Mesothelial cell of epicardium (in vitro differentiated cells): ENCODE data around the gene HMGN2. TPM values are rescaled to one million over a fixed set of nuclear protein-coding genes. Genes with fewer than 3 reads are reported as not detected.

ENCODE experiments used
- DNase-seq, 2 experiments: peaks; one replicate each; pipeline ENCODE4 v3.0.0; 2021; ENCODE audit warnings: low spot score in 2 of 2; ENCODE audit not compliant: unreplicated experiment in 2 of 2
- H3K27ac Mint-ChIP-seq: 2 replicates; pipeline ENCODE4 v1.8.0; 2021; ENCODE audit warnings: mixed read lengths
- H3K27me3 Mint-ChIP-seq: 2 replicates; pipeline ENCODE4 v1.8.0; 2021; ENCODE audit warnings: low read depth, mixed read lengths
- H3K36me3 Mint-ChIP-seq: 2 replicates; pipeline ENCODE4 v1.8.0; 2021; ENCODE audit warnings: mixed read lengths
- H3K4me1 Mint-ChIP-seq: 2 replicates; pipeline ENCODE4 v1.8.0; 2021; ENCODE audit warnings: mixed read lengths
- H3K4me3 Mint-ChIP-seq: 2 replicates; pipeline ENCODE4 v1.8.0; 2021; ENCODE audit warnings: mild to moderate bottlenecking, moderate library complexity, mixed read lengths
- H3K9me3 Mint-ChIP-seq: 2 replicates; pipeline ENCODE4 v1.8.0; 2021; ENCODE audit warnings: mixed read lengths
- total RNA-seq: library from RNA; stranded (reverse); gene quantifications from 3 replicates; pipeline ENCODE4 v1.2.1, GENCODE V29; 2021
- TF ChIP-seq, protein P1 (sequence below): fragments of 200-600 bp; sonication (generic); IDR thresholded peaks from one replicate; pipeline ENCODE4 v1.5.0; 2021; ENCODE audit warnings: antibody characterized with exemption; ENCODE audit not compliant: unreplicated experiment

Gene HMGN2
- total RNA-seq, 1 donor from 2014 or later = 481 TPM

DNA sequence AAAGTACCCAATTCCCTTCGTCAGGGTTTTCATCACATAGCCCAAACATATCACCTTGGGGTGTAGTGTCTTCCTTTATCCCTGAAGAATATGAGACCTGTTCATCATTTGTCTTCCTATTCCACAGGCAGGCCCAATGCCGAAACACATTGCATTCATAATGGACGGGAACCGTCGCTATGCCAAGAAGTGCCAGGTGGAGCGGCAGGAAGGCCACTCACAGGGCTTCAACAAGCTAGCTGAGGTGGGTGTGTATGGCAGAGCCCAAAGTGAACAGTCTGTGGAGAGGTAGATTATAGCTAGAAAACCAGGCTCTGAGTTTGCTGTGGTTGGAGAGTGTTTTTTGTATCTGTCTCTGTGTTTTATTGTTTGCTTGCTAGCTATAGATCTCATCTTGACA, 34.2 kb upstream of the HMGN2 start:
- no peak for DNase-seq
- Mint-ChIP-seq H3K27me3 (no peaks in the 10 kb centered on the region), H3K4me1 (peaks cover 3% of the 10 kb centered on the region), H3K27ac (no peak overlapping the region), H3K36me3 (peaks cover 30% of the 10 kb centered on the region), H3K4me3 (no peak overlapping the region), H3K9me3 (no peaks in the 10 kb centered on the region)
- TF ChIP-seq, protein P1, sequence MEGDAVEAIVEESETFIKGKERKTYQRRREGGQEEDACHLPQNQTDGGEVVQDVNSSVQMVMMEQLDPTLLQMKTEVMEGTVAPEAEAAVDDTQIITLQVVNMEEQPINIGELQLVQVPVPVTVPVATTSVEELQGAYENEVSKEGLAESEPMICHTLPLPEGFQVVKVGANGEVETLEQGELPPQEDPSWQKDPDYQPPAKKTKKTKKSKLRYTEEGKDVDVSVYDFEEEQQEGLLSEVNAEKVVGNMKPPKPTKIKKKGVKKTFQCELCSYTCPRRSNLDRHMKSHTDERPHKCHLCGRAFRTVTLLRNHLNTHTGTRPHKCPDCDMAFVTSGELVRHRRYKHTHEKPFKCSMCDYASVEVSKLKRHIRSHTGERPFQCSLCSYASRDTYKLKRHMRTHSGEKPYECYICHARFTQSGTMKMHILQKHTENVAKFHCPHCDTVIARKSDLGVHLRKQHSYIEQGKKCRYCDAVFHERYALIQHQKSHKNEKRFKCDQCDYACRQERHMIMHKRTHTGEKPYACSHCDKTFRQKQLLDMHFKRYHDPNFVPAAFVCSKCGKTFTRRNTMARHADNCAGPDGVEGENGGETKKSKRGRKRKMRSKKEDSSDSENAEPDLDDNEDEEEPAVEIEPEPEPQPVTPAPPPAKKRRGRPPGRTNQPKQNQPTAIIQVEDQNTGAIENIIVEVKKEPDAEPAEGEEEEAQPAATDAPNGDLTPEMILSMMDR = no peak

DNA sequence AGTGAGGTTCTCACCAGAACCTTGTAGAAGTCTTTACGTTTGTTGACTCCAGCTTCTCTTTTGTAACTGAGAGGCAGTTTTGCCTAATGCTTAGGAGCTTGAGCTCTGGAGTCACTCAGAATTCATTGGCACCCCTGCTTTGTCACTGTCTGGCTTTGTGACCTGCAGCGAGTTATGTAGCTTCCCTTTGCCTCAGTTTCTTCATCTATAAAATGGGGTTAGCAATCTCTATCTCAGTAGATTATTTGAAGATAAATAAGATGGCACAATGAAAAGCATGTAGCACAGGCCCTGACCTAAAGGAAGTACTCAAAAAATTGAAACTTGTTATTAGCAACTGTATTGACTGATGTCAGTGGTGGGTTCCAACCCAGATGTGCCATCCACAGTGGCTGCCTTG, 32.0 kb upstream of the HMGN2 start:
- TF ChIP-seq, protein P1 = no peak
- Mint-ChIP-seq H3K4me1 (no peaks in the 10 kb centered on the region), H3K4me3 (no peak overlapping the region), H3K9me3 (no peaks in the 10 kb centered on the region), H3K27me3 (no peaks in the 10 kb centered on the region), H3K27ac (no peak overlapping the region), H3K36me3 (peaks cover 41% of the 10 kb centered on the region)
- no peak for DNase-seq

DNA sequence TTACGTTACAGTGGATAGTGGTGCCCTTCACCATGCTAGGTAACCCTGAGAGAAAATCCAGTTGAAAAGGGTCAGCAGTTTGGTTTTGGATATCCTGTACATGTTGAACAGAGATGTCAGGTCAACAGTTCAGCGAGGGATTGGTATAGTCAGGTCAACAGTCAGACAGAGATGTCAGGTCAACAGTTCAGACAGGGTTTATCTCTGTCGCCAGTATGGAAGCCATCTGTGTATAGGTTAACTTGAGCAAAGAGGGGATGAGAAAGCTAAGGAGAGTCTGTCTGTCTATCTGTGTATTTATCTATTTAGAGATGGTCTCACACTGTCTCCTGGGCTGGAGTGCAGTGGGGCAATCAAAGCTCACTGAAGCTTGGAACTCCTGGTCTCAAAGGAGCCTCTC, 22.4 kb upstream of the HMGN2 start:
- Mint-ChIP-seq H3K9me3 (no peaks in the 10 kb centered on the region), H3K4me1 (no peaks in the 10 kb centered on the region), H3K27ac (no peak overlapping the region), H3K4me3 (no peak overlapping the region), H3K36me3 (peaks cover 32% of the 10 kb centered on the region), H3K27me3 (no peaks in the 10 kb centered on the region)
- TF ChIP-seq, protein P1 = no peak
- DNase-seq = no peak

DNA sequence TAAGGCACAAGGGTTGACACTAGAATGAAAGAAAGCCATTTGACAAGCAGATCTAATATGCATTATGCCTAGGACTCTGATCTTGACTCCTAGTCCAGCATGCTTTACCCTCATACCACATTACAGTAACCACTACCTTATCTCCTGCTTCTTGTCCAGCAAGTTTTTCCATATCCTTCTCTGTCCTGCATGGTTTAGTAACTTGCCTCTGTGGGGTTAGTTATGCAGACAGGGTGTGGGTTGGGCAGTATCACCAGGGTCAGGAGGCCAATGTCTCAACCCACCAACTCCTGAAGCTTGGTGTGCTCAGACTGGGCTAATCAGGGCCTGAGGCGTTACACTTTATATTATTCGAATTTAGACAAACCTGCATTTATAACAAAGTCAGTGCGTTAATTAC, 21.3 kb upstream of the HMGN2 start:
- no peak for DNase-seq
- H3K36me3 Mint-ChIP-seq = peaks cover 36% of the 10 kb centered on the region
- TF ChIP-seq, protein P1 = no peak
- no peaks in the 10 kb centered on the region for H3K4me1 Mint-ChIP-seq
- H3K27ac Mint-ChIP-seq = no peak overlapping the region
- no peaks in the 10 kb centered on the region for H3K9me3 Mint-ChIP-seq
- no peak overlapping the region for H3K4me3 Mint-ChIP-seq
- no peaks in the 10 kb centered on the region for H3K27me3 Mint-ChIP-seq

DNA sequence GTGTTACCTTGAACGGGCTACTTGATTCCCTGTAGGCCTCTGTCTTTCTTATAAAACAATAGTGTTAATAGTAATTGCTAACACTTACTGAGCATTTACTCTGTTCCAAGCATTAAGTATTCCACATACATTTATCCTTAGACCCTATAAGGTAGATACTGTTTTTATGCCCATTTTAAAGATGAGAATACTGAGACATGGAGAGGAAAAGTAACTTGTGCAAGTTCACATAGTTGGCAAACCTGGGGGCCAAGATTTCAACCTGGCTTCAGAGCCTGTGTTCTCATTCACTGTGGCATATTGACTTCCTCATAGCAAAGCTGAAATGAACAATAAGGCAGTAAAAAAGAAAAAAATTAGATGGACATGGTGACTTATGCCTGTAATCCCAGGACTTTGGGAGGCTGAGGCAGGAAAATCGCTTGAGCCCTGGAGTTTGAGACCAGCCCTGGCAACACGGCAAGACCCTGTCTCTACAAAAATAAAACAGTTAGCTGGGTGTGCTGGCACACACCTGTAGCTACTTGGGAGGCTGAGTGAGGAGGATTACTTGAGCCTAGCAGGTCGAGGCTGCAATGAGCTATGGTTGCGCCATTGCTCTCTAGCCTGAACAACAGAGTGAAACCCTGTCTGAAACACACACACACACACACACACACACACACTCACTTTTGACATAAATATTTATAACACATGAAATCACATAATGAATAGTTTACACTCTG, 19.6 kb upstream of the HMGN2 start:
- DNase-seq = no peak
- peaks cover 32% of the 10 kb centered on the region for H3K36me3 Mint-ChIP-seq
- H3K4me3 Mint-ChIP-seq = no peak overlapping the region
- H3K9me3 Mint-ChIP-seq = no peaks in the 10 kb centered on the region
- no peaks in the 10 kb centered on the region for H3K4me1 Mint-ChIP-seq
- H3K27ac Mint-ChIP-seq = no peak overlapping the region
- TF ChIP-seq, protein P1 = no peak
- H3K27me3 Mint-ChIP-seq = no peaks in the 10 kb centered on the region
